Measurements from ENCODE around the gene CPEB2.

CPEB2 gene

DNA sequence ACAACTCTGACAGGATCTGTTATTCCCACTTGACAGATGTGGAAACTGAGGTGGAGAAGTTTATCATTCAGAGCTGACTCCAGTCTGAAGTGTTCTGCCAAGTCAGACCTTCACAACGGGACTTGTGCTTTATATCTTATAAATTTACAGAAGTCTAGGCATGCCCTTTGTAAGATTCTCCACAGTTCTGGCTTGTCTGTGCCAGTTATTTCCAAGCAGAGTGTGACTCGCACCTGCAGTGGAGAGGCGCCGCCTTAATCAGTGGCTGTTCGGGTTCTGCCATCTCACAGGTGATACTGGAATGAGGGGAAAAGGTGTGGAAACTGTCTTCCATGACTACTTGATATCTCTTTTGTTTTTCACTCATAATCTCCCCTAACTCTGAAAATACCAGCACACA, 63.2 kb downstream of the CPEB2 start:
- no peaks in the 10 kb centered on the region for H3F3A ChIP-seq (ENCODE audit: control insufficient read depth, insufficient read depth)
- H3K27me3 ChIP-seq (ENCODE audit: control insufficient read depth, low read length), result no peaks in the 10 kb centered on the region
- no peaks in the 10 kb centered on the region for H3K4me1 ChIP-seq (ENCODE audit: control insufficient read depth, low read length)
- TF ChIP-seq EZH2phosphoT487 (IDR thresholded peaks at IDR 0.05; ENCODE audit: borderline replicate concordance, low read length), result no peak
- TF ChIP-seq, protein P1, sequence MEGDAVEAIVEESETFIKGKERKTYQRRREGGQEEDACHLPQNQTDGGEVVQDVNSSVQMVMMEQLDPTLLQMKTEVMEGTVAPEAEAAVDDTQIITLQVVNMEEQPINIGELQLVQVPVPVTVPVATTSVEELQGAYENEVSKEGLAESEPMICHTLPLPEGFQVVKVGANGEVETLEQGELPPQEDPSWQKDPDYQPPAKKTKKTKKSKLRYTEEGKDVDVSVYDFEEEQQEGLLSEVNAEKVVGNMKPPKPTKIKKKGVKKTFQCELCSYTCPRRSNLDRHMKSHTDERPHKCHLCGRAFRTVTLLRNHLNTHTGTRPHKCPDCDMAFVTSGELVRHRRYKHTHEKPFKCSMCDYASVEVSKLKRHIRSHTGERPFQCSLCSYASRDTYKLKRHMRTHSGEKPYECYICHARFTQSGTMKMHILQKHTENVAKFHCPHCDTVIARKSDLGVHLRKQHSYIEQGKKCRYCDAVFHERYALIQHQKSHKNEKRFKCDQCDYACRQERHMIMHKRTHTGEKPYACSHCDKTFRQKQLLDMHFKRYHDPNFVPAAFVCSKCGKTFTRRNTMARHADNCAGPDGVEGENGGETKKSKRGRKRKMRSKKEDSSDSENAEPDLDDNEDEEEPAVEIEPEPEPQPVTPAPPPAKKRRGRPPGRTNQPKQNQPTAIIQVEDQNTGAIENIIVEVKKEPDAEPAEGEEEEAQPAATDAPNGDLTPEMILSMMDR (IDR thresholded peaks at IDR 0.05; ENCODE audit: low read depth, low read length, poor library complexity, severe bottlenecking), result no peak
- H3K4me3 ChIP-seq (ENCODE audit: low read length), result no peak overlapping the region
- H3K4me2 ChIP-seq (ENCODE audit: low read length), result no peak overlapping the region
- H3K9me3 ChIP-seq (ENCODE audit: control insufficient read depth, insufficient read depth, low read length), result no peaks in the 10 kb centered on the region
- 0 out of 2 replicates have a peak, but pooled peaks cover 2% of the 10 kb centered on the region for H3K36me3 ChIP-seq (ENCODE audit: control insufficient read depth, low read length)
- H3K79me2 ChIP-seq (ENCODE audit: control insufficient read depth, low read length), result no peaks in the 10 kb centered on the region
- H4K20me1 ChIP-seq (ENCODE audit: control insufficient read depth, insufficient read depth, low read depth, low read length), result no peaks in the 10 kb centered on the region
- H3K9me2 ChIP-seq (replicated peaks; ENCODE audit: control insufficient read depth, low read length), result no peaks in the 10 kb centered on the region
- H3K27ac ChIP-seq (ENCODE audit: low read depth, low read length), result no peak overlapping the region

DNA sequence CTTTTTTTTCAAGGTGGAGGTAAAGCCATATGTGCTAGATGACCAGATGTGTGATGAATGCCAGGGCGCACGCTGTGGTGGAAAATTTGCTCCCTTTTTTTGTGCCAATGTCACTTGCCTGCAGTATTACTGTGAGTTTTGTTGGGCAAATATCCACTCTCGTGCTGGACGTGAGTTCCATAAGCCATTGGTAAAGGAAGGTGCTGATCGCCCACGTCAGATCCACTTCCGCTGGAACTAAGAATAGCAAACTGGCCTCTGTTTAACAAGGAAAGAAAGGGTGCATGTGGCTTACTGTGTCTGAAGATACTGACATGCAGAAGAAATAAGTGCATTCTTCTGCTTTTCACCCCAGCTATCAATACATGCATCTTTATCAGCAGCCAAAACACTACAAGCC, 63.9 kb downstream of the CPEB2 start:
- 0 out of 2 replicates have a peak, but pooled peaks cover 2% of the 10 kb centered on the region for H3K36me3 ChIP-seq (ENCODE audit: control insufficient read depth, low read length)
- H3F3A ChIP-seq (ENCODE audit: control insufficient read depth, insufficient read depth), result no peaks in the 10 kb centered on the region
- TF ChIP-seq EZH2phosphoT487 (IDR thresholded peaks at IDR 0.05; ENCODE audit: borderline replicate concordance, low read length), result no peak
- TF ChIP-seq, protein P1 (IDR thresholded peaks at IDR 0.05; ENCODE audit: low read depth, low read length, poor library complexity, severe bottlenecking), result no peak
- no peaks in the 10 kb centered on the region for H3K9me3 ChIP-seq (ENCODE audit: control insufficient read depth, insufficient read depth, low read length)
- no peaks in the 10 kb centered on the region for H3K9me2 ChIP-seq (replicated peaks; ENCODE audit: control insufficient read depth, low read length)
- H4K20me1 ChIP-seq (ENCODE audit: control insufficient read depth, insufficient read depth, low read depth, low read length), result no peaks in the 10 kb centered on the region
- H3K27ac ChIP-seq (ENCODE audit: low read depth, low read length), result no peak overlapping the region
- H3K4me1 ChIP-seq (ENCODE audit: control insufficient read depth, low read length), result no peaks in the 10 kb centered on the region
- no peaks in the 10 kb centered on the region for H3K79me2 ChIP-seq (ENCODE audit: control insufficient read depth, low read length)
- H3K4me2 ChIP-seq (ENCODE audit: low read length), result no peak overlapping the region
- no peaks in the 10 kb centered on the region for H3K27me3 ChIP-seq (ENCODE audit: control insufficient read depth, low read length)
- no peak overlapping the region for H3K4me3 ChIP-seq (ENCODE audit: low read length)

DNA sequence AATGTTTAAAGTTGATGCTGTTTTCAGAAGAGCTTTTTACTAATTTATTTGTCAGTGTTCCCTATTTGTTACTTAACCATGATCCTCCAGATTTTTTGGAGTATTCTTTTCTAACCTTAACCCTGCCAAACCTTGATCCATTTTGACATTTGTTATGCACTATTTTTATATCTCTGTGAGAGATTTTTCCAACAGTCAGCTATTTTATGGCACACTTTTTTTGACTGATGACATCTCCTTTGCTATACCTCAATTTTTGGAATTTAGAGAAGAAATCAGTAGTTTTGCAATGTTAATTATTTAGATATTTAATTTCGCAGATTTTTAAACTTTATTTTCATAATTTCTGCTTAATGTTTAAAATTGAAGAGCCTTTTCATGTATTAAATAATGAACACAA, 66.0 kb downstream of the CPEB2 start:
- Histone ChIP-seq H3K4me2 (ENCODE audit: low read length) (no peak overlapping the region), H3F3A (ENCODE audit: control insufficient read depth, insufficient read depth) (no peaks in the 10 kb centered on the region), H3K9me3 (ENCODE audit: control insufficient read depth, insufficient read depth, low read length) (no peaks in the 10 kb centered on the region), H3K9me2 (replicated peaks; ENCODE audit: control insufficient read depth, low read length) (no peaks in the 10 kb centered on the region), H3K36me3 (ENCODE audit: control insufficient read depth, low read length) (0 out of 2 replicates have a peak, but pooled peaks cover 2% of the 10 kb centered on the region), H3K4me3 (ENCODE audit: low read length) (no peak overlapping the region), H3K27me3 (ENCODE audit: control insufficient read depth, low read length) (no peaks in the 10 kb centered on the region), H3K27ac (ENCODE audit: low read depth, low read length) (no peak overlapping the region), H3K4me1 (ENCODE audit: control insufficient read depth, low read length) (no peaks in the 10 kb centered on the region), H3K79me2 (ENCODE audit: control insufficient read depth, low read length) (no peaks in the 10 kb centered on the region), H4K20me1 (ENCODE audit: control insufficient read depth, insufficient read depth, low read depth, low read length) (no peaks in the 10 kb centered on the region)
- TF ChIP-seq EZH2phosphoT487 (IDR thresholded peaks at IDR 0.05; ENCODE audit: borderline replicate concordance, low read length), result no peak
- TF ChIP-seq, protein P1 (IDR thresholded peaks at IDR 0.05; ENCODE audit: low read depth, low read length, poor library complexity, severe bottlenecking), result no peak
